GM19324 (cell line): ENCODE data around the gene LHX1.

Experiments used
- ATAC-seq: cut with Tn5 transposase; IDR thresholded peaks from one replicate; pipeline ENCODE4 v1.9.1; 2021; ENCODE audit warnings: mild to moderate bottlenecking, moderate library complexity; ENCODE audit not compliant: unreplicated experiment, low FRiP score

Gene LHX1

DNA sequence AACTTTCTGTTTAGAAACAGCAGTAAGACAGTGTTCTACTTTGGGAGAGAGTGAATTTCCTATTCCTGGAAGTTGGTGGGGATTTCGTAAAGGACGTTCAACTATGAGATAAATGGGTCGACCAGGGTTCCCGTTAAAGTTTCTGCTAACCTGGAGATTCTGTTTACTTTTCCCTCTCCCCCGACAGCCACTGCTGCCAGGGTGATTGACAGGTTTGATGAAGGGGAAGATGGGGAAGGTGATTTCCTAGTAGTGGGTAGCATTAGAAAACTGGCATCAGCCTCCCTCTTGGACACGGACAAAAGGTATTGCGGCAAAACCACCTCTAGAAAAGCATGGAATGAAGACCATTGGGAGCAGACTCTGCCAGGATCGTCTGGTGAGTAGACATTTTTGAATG is 12.8 kb downstream of the LHX1 start:
- no peak for ATAC-seq

DNA sequence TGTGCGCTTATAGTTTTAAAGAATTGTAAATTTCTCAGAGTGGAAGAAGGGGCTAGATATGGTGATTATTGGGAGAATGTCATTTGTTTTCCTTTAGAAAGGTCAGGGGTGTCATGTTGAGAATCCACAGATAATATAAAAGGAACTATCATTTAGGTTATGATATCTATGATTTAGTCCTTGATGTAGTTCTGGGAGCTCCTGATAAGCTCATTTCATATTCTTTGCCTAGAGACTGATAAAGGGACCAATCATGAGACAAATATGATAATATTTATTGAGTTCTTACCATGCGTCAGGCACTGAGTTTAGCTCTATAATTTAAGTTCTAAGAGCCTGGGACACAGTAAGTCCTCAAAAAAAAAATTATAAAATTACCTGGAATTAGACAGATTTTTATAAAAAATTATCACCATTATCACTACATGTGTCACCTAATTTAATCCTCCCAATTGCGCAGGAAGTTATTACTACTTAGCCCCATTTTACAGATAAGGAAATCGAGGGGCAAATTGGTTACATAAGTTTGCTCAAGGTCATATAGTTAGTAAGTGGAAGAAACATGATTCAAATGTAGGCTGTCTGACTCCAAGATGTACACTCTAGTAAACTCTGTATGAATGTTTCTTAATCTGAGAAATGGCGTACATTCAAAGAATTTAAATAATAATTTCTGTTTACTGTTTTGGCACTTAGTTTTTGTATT is 14.0 kb downstream of the LHX1 start:
- ATAC-seq, result no peak

DNA sequence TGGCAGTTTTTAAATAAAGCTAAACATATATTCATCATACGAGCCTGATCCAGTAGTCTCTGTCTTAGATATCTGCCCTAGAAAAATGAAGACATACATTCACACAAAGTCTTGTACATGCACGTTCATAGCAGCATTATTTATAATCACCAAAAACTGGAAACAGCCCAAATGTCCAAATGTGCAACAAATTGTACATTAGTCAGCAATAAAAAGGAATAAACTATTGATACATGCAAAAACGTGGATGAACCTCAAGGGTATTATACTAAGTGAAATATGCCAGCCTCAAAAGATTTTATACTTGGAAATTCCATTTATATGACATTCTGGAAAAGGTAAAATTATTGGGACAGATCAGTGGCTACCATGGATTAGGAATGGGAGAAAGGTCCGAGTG is 34.2 kb downstream of the LHX1 start:
- no peak for ATAC-seq

DNA sequence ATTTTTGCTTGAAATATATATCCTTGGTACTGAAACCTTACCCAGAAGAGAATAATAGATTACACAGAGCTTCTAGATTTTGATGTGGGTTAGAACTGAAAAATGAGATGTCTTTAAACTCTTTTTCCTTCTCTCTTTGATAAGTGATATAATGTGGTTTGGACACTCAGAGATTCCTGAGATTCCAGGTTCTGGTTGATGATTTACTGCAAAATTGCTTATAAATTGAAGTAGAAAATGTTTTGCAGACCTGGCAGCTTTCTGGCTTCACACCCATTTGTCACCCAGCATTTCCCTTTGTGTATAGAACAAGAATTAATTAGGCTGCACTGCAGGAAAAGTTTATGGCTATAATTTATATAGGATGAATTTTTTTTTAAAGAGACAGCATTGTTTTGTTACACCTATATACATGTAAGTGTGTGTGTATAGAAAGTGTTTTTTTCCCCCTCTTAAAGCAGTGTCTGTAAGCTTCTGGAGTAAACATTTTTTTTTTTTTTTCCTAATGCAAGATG is 35.0 kb downstream of the LHX1 start:
- no peak for ATAC-seq

DNA sequence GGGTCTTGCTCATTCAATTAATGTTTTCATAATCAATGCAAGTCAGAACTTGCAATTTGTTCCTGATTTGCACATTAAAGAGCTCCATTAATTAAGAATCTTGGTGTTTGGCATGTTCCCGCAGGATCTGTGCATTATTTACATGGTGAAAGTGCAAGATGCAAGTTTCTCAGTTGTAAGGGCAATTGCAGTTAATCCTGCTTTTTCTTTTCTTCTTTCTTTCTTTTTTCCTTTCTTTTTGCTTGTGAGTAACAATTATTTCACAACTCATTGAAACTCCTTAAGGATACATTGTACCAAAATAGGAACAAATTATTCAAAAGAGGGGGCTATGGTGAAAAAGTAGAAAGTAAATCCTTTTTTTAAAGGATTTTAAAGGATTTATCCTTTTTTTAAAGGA is 35.6 kb downstream of the LHX1 start:
- ATAC-seq, result no peak

DNA sequence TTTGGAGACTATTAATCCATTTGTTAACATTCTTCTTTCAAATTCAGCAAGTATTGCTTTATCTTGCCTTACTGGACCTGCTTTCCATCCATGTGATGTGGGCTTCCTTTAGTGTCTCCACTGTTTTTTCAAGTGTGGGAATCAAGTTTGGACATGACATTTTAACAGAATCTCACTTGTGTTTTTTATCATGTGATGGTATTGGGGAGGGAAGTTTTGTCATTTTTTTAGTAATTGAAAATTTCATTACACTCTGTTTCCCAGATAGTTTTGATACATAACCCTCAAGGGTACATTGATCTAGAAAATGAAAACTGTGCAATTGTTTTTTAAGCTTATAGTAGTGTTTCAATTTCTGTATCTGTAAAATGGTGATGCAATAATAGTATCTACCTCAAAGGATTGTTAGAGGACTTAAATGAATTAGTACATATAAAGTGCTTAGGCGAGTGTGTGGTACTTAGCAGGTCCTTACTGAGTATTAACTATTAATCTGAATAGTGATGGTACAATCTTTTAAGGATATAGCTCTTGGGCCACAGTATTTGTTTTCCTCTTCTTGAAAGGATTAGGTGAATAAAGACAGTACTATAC is 38.7 kb downstream of the LHX1 start:
- no peak for ATAC-seq

DNA sequence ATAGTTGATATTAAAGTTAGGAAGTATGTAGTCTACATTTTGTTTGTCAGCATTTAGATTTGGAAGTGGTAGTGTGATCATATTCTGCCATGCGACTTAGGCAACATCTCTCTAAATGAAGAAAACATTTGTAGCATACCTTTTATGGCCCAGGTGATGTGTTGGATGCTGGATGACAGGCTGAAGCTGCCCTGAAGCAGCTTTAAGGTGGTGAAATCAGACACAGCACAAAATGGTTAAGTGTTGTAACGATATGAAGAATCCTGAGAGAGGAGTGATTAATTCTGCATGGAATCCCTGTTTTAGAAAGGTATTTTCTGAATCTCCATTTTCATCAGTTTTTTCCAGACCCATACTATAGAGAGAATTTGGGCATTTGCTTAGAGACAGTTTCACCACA is 39.8 kb downstream of the LHX1 start:
- ATAC-seq, result no peak

DNA sequence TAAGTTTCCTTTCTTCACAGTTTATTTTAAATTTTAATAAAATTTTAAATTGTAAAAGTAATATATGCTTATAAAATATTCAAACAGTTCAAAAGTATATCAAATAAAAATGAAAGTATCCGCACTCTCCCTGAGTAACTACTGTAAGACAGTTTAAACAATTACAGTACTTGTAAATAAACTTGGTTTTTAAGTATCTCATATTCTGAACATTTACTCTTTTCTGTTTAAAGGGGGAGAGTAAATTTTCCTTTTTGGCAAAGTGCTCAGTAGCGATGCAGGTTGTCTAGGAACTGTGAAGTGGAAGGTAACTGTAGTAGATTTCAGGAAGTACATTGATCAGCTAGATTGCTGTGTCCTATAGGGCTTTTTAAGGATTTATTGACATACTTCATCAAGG is 40.3 kb downstream of the LHX1 start:
- no peak for ATAC-seq

DNA sequence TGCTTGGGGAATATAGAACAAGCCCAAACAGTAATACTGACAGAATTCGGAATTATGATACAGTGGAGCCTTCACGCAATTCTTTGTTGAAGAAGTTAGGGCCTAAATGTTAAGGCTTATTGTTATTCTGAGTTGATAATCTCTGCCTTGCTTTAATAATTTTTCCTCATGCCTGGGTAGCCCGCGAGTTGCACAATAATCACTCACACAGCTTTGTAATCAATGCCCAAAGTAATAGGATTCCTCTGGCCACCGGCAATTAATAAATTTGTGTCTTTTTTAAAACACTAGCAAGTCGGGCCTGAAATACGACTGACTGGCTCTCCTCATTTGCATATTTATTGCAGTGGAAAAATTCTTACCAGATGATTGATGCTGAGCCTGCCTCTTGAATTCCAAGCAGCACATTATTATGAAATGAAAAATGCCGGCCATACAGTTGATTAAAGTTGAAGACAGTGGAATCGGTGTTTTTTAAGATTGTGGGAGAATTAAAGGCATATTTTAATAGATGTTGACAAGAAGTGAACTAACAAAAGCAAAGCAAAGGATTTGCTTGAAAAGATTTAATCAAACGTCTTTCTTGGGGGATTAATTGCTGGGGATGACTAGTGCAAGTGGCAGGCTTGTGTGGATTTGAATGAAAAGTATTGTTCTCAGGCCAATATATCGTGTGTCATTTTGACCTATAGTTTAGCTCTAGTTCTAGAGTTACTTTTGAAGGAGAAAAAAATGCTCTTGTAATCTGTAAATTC is 41.7 kb downstream of the LHX1 start:
- ATAC-seq, result no peak

DNA sequence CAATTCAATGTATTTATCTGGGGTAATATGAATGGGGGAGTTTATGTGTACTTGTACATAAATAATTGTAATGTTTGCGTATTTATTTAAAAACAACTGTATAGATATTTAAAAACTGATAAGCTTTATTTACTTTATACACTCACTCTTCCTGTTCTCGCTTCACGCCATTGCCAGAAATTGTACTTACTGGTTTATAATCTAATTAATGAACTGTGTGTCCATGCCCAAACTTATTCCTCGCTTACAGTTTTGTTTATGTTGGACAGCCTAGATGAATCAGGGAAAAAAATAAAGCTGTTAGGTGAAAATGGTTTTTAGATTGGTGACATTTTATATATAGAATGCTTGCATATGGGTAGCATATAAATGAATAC is 42.3 kb downstream of the LHX1 start:
- ATAC-seq, result no peak

DNA sequence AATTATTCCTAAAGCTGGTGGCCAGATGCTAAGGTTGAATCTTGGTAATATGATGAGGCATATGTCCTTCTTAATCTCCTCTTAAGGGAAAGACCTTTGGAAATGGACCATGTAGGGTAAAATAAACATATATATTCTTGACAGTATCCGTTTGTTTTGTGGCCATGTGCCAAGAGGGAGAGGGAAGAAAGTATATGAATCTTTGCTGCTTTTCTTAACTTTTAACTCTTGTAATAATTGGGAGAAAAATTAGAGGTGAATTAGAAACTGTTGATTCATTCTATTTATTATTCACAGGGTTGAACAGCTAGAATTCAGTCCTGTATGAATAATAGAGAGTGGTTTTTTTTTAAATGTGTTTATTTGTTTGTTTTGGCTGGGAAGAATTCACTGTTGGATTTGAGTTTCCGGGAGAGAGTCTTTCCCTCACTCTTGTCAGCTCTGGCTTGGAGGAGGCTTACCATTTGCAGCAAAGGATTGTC is 43.0 kb downstream of the LHX1 start:
- no peak for ATAC-seq

DNA sequence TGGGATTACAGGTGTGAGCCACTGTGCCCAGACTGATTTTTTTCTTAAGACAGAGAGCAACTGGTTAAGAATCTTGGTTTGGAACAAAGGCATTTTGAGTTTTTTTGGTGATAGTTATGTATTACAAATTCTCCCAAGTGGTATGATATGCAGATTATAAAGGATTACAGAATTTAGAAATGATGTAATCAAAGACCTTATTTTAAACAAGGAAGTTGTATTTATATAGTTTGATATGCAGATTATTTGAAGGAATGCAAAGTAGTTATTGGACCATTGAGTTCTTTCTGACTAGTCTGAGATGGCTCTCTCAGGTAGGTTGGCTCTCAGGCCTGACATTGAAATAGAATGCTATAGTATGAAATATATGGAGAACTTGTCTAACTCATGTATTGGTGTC is 46.3 kb downstream of the LHX1 start:
- ATAC-seq, result no peak

DNA sequence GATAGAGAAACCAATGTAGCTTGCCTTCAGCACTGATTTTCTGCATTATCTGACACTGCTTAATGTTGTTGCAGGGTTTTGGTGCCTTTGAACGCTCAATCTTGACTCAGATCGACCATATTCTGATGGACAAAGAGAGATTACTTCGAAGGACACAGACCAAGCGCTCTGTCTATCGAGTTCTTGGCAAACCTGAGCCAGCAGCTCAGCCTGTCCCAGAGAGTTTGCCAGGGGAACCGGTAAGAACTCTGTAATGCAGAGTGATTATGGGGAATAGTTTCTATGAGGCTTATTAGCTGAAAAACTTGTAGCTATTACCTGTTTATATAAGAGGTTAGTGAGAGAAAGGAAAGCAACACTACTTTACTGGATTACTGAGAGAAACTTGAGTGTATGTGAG is 51.9 kb downstream of the LHX1 start:
- ATAC-seq, result no peak

DNA sequence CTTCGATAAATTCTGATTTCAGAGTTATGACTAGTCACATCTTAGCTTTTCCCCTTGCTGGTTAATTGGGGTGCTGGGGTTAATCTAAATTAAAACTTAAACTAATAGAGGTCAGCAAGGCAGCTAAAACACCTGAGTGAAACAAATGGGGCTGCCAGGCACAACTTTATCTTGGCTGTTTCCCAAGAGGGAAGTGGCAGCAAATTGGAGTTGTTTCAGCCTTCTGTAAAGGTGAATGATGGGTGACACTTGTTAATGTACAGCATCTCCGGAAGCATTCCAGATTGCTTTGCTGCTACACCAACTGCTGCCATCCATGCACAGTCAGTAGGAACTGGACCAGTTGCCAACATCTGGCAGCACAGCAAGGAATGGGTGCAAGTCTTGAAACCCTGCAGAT is 55.4 kb downstream of the LHX1 start:
- no peak for ATAC-seq

DNA sequence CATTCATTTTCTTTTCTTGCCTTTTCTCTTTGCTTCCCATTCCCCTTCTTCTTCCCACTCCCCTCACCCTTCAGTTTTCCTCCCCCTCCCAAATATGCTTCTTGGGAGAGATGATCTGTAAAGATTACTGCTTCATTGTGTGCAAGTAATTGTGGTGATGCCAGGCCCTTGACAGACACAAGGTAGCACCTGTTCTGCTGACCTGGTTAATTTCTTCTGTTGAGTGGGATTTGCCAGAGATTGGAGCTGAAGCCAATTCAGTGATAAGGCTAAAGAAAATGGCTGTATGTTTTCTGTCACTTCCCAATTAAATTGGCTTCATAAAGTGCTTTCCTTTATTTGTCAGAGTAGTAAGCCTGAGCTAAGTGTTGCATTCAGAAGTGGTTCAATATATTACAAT is 56.0 kb downstream of the LHX1 start:
- no peak for ATAC-seq
